ENCODE measurements around the gene FGF14. TPM values are rescaled to one million over a fixed set of nuclear protein-coding genes. Genes with fewer than 3 reads are reported as not detected.

The FGF14 gene
- total RNA-seq = not detected

GRCh38 chr13:102401766-102402165 is at the start of gene FGF14:
Gene FGF14, minus strand, starts transcription at chr13:102402048.
- H3K36me3 Mint-ChIP-seq = peaks cover 5% of the 10 kb centered on the region
- H3K4me1 Mint-ChIP-seq (ENCODE audit: low read depth in 2 of 2) = peaks cover 15 to 16% of the 10 kb centered on the region in 2 donors
- no peak within 1 kb of the TSS for H3K27ac Mint-ChIP-seq
- peaks cover 47 to 63% of the 10 kb centered on the region in 2 donors for H3K27me3 Mint-ChIP-seq
- ATAC-seq (no peak), DNase-seq (ENCODE audit: low spot score) (no peak)
- peaks cover 1% of the 10 kb centered on the region for H3K9me3 Mint-ChIP-seq
- H3K4me3 Mint-ChIP-seq = peak within 1 kb of the TSS; percentile 51

DNA sequence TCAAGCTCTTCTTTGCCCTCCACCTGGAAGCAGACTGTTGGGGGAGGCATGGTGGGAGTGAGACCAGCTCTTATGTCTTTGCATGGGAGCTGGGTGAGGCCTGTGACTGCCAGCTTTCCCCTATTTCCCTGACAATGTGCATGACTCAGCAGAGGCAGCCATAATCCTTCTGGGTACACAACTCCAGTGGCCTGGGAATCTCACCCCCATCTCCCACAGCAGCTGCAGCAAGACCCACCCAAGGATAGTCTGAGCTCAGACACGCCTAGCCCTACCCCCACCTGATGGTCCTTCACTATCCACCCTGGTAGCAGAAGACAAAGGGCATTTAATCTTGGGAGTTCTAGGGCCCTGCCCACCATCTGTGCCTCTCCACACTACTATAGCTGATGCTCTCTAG is 41.4 kb upstream of the FGF14 start:
- DNase-seq (ENCODE audit: low spot score) = no peak
- H3K36me3 Mint-ChIP-seq = no peaks in the 10 kb centered on the region
- H3K27ac Mint-ChIP-seq = no peak overlapping the region
- H3K27me3 Mint-ChIP-seq = peaks cover 3 to 30% of the 10 kb centered on the region in 2 donors
- H3K9me3 Mint-ChIP-seq = peaks cover 3% of the 10 kb centered on the region
- ATAC-seq = no peak
- no peak overlapping the region for H3K4me3 Mint-ChIP-seq
- H3K4me1 Mint-ChIP-seq (ENCODE audit: low read depth in 2 of 2) = no peaks in the 10 kb centered on the region

DNA sequence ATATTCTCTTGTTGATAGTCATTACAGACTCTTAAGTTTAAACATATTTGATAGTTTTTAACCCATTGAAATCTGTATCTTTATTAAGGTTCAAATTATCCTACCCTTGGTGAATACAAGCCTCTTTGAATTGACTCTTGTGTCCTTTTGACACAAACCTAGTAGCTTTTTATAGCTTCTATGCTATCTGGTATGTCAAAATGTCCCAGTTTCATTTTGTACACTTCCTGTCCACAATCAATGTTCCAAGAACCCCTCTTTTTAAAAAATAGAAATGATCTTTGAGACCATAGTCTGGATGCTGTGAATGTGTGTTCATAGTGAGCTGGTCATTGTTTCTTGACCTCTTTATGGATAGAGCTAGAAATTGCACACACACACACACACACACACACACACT is 39.2 kb upstream of the FGF14 start:
- H3K27me3 Mint-ChIP-seq = peaks cover 3 to 25% of the 10 kb centered on the region in 2 donors
- H3K4me3 Mint-ChIP-seq = no peak overlapping the region

DNA sequence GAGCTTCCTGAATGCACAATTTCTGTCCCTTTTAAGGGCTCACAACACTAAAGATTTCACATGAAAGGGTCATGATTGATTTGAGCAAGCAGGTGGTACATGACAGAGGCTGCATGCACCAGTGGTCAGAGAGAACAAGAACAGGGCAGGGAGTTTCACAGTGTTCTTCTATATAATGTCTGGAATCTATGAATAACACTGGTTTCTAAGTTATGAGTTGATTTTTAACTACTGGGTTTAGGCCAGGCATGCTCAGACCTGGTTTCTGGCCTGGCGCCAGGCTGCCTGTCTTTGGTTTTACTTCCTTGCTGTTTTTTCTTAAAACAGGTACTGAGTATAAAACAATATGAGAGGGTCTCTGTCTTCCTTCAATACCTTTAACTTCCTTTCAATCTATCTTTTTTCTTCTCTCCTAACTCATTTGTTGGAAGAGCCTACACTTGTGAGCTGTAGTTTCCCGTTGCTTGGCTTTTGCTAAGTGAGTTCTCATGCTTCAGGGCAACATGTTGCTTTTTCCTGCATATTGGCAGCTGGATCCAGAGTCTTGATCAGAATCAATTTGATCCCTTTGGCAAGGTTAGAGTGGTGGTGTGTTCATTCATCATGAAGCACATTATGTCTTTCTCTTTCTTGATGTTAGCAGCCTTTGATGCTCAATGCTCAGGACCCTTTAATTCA is 38.5 kb upstream of the FGF14 start:
- Mint-ChIP-seq H3K4me1 (ENCODE audit: low read depth in 2 of 2) (no peaks in the 10 kb centered on the region), H3K27ac (no peak overlapping the region), H3K27me3 (peaks cover 2 to 22% of the 10 kb centered on the region in 2 donors), H3K36me3 (no peaks in the 10 kb centered on the region), H3K9me3 (peaks cover 3% of the 10 kb centered on the region), H3K4me3 (no peak overlapping the region)
- ATAC-seq (no peak), DNase-seq (ENCODE audit: low spot score) (no peak)

More for the DNA sequence above, 39.2 kb upstream of the FGF14 start:
- Mint-ChIP-seq H3K4me1 (ENCODE audit: low read depth in 2 of 2) (no peaks in the 10 kb centered on the region), H3K9me3 (peaks cover 3% of the 10 kb centered on the region), H3K36me3 (no peaks in the 10 kb centered on the region), H3K27ac (no peak overlapping the region)
- DNase-seq (ENCODE audit: low spot score) (no peak), ATAC-seq (no peak)

DNA sequence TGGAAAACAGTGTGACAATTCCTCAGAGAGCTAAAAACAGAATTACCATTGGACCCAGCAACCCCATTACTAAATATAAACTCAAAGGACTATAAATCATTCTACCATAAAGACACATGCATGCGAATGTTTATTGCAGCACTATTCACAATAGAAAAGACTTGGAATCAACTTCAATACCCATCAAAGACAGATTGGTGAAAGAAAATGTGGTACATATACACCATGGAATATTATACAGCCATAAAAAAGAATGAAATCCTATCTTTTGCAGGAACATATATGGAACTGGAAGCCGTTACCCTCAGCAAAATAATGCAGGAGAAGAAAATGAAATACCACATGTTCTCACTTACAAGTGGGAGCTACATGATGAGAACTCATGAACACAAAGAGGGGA is 20.8 kb upstream of the FGF14 start:
- no peaks in the 10 kb centered on the region for H3K4me1 Mint-ChIP-seq (ENCODE audit: low read depth in 2 of 2)
- peaks cover 3 to 14% of the 10 kb centered on the region in 2 donors for H3K27me3 Mint-ChIP-seq
- H3K4me3 Mint-ChIP-seq = no peak overlapping the region
- no peak for ATAC-seq
- peaks cover 7% of the 10 kb centered on the region for H3K9me3 Mint-ChIP-seq
- no peak for DNase-seq (ENCODE audit: low spot score)
- peaks cover 19% of the 10 kb centered on the region for H3K36me3 Mint-ChIP-seq
- H3K27ac Mint-ChIP-seq = no peak overlapping the region

GRCh38 chr13:102405499-102406100 is 3.8 kb upstream of the FGF14 start:
- peaks cover 11 to 12% of the 10 kb centered on the region in 2 donors for H3K4me1 Mint-ChIP-seq (ENCODE audit: low read depth in 2 of 2)
- peaks cover 3% of the 10 kb centered on the region for H3K9me3 Mint-ChIP-seq
- no peaks in the 10 kb centered on the region for H3K36me3 Mint-ChIP-seq
- H3K27me3 Mint-ChIP-seq = peaks cover 44 to 69% of the 10 kb centered on the region in 2 donors
- no peak overlapping the region for H3K4me3 Mint-ChIP-seq
- no peak overlapping the region for H3K27ac Mint-ChIP-seq
- ATAC-seq (no peak), DNase-seq (ENCODE audit: low spot score) (no peak)

DNA sequence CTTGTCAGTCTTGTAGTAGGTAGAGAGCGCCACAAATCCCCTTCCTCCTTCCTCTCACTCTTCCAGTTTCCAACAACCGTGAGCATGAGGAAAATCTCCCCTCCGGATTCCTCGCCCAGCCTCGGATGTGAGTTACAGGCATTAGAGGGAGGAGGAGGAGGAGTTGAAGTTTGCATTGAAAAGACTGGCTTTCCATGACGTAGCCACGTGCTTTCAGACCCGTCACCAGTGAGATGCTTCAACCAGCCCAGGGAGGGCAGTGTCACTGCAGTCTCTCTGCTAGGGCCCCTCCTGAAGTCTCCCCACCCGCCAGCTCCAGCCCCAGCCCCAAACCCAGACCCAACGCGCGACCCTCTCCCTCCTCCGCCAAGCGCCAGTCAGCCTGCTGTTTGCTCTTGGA is 442 bp upstream of the FGF14 start:
- H3K27ac Mint-ChIP-seq = no peak overlapping the region
- no peak overlapping the region for H3K4me3 Mint-ChIP-seq
- H3K36me3 Mint-ChIP-seq = peaks cover 5% of the 10 kb centered on the region
- peaks cover 3% of the 10 kb centered on the region for H3K9me3 Mint-ChIP-seq
- no peak for DNase-seq (ENCODE audit: low spot score)
- peaks cover 15 to 16% of the 10 kb centered on the region in 2 donors for H3K4me1 Mint-ChIP-seq (ENCODE audit: low read depth in 2 of 2)
- H3K27me3 Mint-ChIP-seq = peaks cover 46 to 63% of the 10 kb centered on the region in 2 donors
- ATAC-seq = peak in 1 of 2 donors; percentile 38

DNA sequence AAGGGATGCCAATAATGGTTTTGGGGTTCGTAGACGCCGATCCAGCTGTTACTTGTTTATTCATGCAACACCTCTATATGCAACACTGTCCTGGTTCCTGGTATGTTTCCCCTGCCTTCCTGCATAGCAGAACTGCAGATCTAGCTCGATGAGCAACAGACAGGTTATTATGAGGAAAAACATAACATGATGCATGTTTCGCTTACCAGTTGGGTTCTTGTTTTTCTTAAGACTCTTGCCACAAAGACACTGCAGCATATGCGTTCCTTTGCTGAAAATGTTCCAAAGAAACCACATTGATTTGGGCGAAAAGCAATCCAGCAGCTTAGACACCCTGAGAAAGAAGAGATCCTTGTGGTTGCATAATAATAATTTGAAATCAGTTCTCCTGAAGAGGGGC is 583 bp downstream of the FGF14 start:
- H3K27ac Mint-ChIP-seq = no peak overlapping the region
- peak overlapping the region; percentile 51 for H3K4me3 Mint-ChIP-seq
- peaks cover 47 to 61% of the 10 kb centered on the region in 2 donors for H3K27me3 Mint-ChIP-seq
- H3K36me3 Mint-ChIP-seq = peaks cover 5% of the 10 kb centered on the region
- DNase-seq (ENCODE audit: low spot score) = no peak
- H3K9me3 Mint-ChIP-seq = no peaks in the 10 kb centered on the region
- no peak for ATAC-seq
- peaks cover 15 to 16% of the 10 kb centered on the region in 2 donors for H3K4me1 Mint-ChIP-seq (ENCODE audit: low read depth in 2 of 2)

GRCh38 chr13:102400675-102401145 is 1.1 kb downstream of the FGF14 start:
- peaks cover 15 to 16% of the 10 kb centered on the region in 2 donors for H3K4me1 Mint-ChIP-seq (ENCODE audit: low read depth in 2 of 2)
- H3K27ac Mint-ChIP-seq = no peak overlapping the region
- DNase-seq (ENCODE audit: low spot score) = no peak
- ATAC-seq = peak in 1 of 2 donors; percentile 17
- peak overlapping the region; percentile 51 for H3K4me3 Mint-ChIP-seq
- no peaks in the 10 kb centered on the region for H3K9me3 Mint-ChIP-seq
- H3K27me3 Mint-ChIP-seq = peaks cover 44 to 61% of the 10 kb centered on the region in 2 donors
- H3K36me3 Mint-ChIP-seq = peaks cover 5% of the 10 kb centered on the region

DNA sequence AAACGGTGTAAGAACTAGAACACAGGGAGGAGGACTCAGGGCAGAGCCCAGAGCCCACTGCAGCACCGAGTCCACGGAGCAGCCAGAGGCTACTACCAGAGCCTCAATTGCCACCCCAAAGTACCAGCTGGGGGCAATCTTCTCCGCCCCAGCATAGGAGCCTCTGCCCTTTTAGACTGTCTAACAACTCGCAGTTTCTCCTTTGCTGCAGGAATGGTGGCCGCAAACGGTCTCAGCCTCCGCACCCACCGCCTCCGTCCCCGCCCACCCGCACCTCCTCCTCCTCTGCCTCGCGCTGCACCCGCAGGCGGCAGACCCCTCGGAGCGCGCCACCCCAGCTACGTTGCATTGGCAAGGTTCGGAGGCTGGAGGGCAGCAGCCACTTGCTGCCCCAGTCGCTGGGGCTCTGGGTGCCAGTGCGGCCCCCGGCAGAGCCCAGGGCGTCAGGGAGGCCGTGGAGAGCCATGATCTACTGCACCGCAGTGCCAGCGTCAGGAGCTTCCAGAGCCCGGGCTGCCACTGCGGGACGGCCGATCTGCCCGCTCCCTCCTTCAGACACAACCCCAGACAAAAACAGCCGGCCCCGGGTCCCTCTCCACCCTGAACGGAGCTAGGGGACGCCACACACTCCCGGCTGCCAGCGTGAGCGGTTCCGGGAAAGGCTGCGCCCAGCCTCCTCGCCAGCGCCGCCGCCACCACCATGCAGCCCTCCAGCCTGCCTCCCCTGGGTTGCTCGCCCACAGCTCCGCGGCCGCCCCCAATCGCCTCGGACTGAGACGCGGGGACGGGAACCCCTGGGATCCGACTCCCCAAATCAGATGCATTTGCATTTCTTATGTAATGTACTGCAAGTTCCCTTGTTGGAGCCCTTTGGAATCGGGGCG is 1.8 kb downstream of the FGF14 start:
- H3K27ac Mint-ChIP-seq = no peak overlapping the region
- DNase-seq (ENCODE audit: low spot score) (no peak), ATAC-seq (peak; percentile 54 to 68)
- peaks cover 41 to 61% of the 10 kb centered on the region in 2 donors for H3K27me3 Mint-ChIP-seq
- H3K36me3 Mint-ChIP-seq = peaks cover 5% of the 10 kb centered on the region
- peak overlapping the region; percentile 51 for H3K4me3 Mint-ChIP-seq
- no peaks in the 10 kb centered on the region for H3K9me3 Mint-ChIP-seq
- peaks cover 16 to 17% of the 10 kb centered on the region in 2 donors for H3K4me1 Mint-ChIP-seq (ENCODE audit: low read depth in 2 of 2)

GRCh38 chr13:102395939-102396338 is 5.9 kb downstream of the FGF14 start:
- H3K27ac Mint-ChIP-seq = no peak overlapping the region
- ATAC-seq = no peak
- peaks cover 5% of the 10 kb centered on the region for H3K36me3 Mint-ChIP-seq
- H3K4me3 Mint-ChIP-seq = peak overlapping the region; percentile 84
- peaks cover 28 to 38% of the 10 kb centered on the region in 2 donors for H3K27me3 Mint-ChIP-seq
- H3K4me1 Mint-ChIP-seq (ENCODE audit: low read depth in 2 of 2) = peaks cover 13 to 18% of the 10 kb centered on the region in 2 donors
- no peak for DNase-seq (ENCODE audit: low spot score)
- no peaks in the 10 kb centered on the region for H3K9me3 Mint-ChIP-seq

DNA sequence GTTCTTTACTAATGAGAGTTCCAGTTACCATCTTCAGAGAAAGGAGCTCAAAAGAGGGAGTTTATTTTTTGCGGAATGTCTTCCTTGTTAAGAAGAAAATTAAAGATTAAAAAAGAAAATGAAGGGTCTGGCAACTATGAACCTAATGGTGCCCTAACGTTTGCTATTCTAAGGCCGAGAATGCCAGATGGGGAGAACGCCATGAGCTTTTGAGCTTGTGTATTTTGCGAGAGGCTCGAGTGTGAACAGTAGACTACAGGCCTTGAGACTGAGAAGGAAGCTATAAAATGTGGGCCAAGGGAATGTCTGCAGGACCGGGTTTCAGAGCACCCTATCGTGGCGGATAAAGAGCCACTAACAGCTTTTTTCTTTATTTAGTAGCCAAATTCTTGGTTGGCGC is 6.7 kb downstream of the FGF14 start:
- Mint-ChIP-seq H3K27me3 (peaks cover 29 to 32% of the 10 kb centered on the region in 2 donors), H3K4me3 (peak overlapping the region; percentile 84), H3K9me3 (no peaks in the 10 kb centered on the region), H3K27ac (peak overlapping the region; percentile 59 to 64), H3K36me3 (peaks cover 5% of the 10 kb centered on the region), H3K4me1 (ENCODE audit: low read depth in 2 of 2) (peaks cover 13 to 18% of the 10 kb centered on the region in 2 donors)
- no peak for ATAC-seq
- DNase-seq (ENCODE audit: low spot score) = no peak

DNA sequence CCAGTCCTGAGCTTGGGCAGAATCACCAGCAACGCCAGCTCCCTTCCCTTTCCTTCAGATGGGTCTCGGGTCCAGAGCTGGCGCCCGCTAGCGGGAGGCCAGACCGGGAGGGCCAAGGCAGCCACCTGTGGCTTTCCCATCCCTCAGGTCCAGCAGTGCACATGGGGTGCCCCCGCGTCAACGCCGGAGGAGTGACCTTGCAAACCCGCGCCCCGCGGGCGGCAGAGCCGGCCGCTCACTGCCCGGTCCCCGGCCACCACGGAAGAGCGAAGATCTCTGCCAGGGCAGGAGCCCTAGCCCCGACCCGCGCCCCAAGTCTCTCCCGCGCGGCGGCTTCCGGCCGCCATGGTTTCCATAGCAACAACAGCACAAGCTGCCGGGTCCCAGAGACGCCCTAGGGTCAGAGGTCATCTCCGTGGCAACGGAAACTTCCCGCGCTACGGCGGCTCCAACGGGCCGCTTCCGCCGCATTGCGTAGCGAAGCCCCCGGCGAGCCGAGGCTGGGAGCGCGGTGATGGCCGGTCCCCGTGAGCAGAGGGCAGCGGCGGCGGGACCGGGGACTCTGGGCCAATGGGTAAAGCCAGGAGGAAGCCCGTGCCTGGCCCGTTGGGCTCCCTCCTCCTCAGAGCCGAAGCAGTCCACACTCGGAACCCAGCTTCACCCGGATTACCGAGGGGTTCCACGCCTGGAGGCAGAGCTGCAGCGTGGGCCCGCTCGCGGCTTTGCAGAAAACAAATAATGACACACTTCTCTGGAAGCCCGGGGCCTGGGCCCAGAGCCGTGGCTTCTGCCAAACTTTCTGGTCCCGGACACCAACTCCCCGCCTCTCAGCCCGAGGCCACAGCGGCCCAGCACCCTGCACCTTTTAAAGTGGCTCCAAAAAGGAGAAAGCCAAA is 7.4 kb downstream of the FGF14 start:
- peak overlapping the region; percentile 84 for H3K4me3 Mint-ChIP-seq
- H3K9me3 Mint-ChIP-seq = no peaks in the 10 kb centered on the region
- peaks cover 2% of the 10 kb centered on the region for H3K36me3 Mint-ChIP-seq
- H3K27me3 Mint-ChIP-seq = peaks cover 27 to 29% of the 10 kb centered on the region in 2 donors
- ATAC-seq (peak; percentile 96 to 97), DNase-seq (ENCODE audit: low spot score) (peak; percentile 97)
- peak overlapping the region; percentile 59 to 64 for H3K27ac Mint-ChIP-seq
- H3K4me1 Mint-ChIP-seq (ENCODE audit: low read depth in 2 of 2) = peaks cover 10 to 15% of the 10 kb centered on the region in 2 donors

Measured in natural killer cell treated with Interleukin-12 subunit alpha and Interleukin-12 subunit beta and Interleukin-15 and Interleukin-18, amount 100 ng/mL, for 72 hours (primary cell).